Ecto neural progenitor cell (in vitro differentiated cells): ENCODE results near the gene GPR179.
A peak's percentile ranks its signal among the peaks of the same experiment; 100 is the strongest.

Experiments
- DNase-seq: peaks from one replicate; pipeline ENCODE4 v3.0.0-alpha.2; 2018; ENCODE audit warnings: low spot score

Gene GPR179

GRCh38 chr17:38349097-38349730 is 5.5 kb upstream of the GPR179 start:
- peak; percentile 91 for DNase-seq

GRCh38 chr17:38345743-38346142 is 2.0 kb upstream of the GPR179 start:
- no peak for DNase-seq

- DNase-seq = no peak
These were observed 627 bp upstream of the GPR179 start for GRCh38 chr17:38344420-38344745.

GRCh38 chr17:38342886-38343607 is 709 bp downstream of the GPR179 start:
- DNase-seq = no peak

GRCh38 chr17:38341035-38341721 is 2.6 kb downstream of the GPR179 start:
- no peak for DNase-seq

GRCh38 chr17:38339891-38340290 is 3.9 kb downstream of the GPR179 start:
- DNase-seq = no peak

GRCh38 chr17:38338535-38338934 is 5.2 kb downstream of the GPR179 start:
- no peak for DNase-seq

GRCh38 chr17:38338053-38338452 is 5.7 kb downstream of the GPR179 start:
- DNase-seq = no peak

GRCh38 chr17:38336838-38337237 is 6.9 kb downstream of the GPR179 start:
- no peak for DNase-seq

- no peak for DNase-seq
These were observed 9.0 kb downstream of the GPR179 start for GRCh38 chr17:38334480-38335364.

- peak; percentile 93 for DNase-seq
These were observed 10.0 kb downstream of the GPR179 start for GRCh38 chr17:38333635-38334295.

- no peak for DNase-seq
These were observed 11.0 kb downstream of the GPR179 start for GRCh38 chr17:38332735-38333134.

- peak; percentile 50 for DNase-seq
These were observed 12.8 kb downstream of the GPR179 start for GRCh38 chr17:38330941-38331411.

GRCh38 chr17:38329808-38330730 is 13.7 kb downstream of the GPR179 start:
- peak; percentile 57 for DNase-seq

GRCh38 chr17:38329284-38329683 is 14.5 kb downstream of the GPR179 start:
- DNase-seq = no peak

GRCh38 chr17:38328620-38329019 is 15.1 kb downstream of the GPR179 start:
- peak; percentile 32 for DNase-seq

- DNase-seq = no peak
These were observed 15.8 kb downstream of the GPR179 start for GRCh38 chr17:38327936-38328335.

- DNase-seq = peak; percentile 43
These were observed 16.6 kb downstream of the GPR179 start for GRCh38 chr17:38326996-38327792.

GRCh38 chr17:38325221-38325851 is 18.4 kb downstream of the GPR179 start:
- DNase-seq = peak; percentile 53
